Measurements from ENCODE around the gene INMT.

The INMT gene

DNA sequence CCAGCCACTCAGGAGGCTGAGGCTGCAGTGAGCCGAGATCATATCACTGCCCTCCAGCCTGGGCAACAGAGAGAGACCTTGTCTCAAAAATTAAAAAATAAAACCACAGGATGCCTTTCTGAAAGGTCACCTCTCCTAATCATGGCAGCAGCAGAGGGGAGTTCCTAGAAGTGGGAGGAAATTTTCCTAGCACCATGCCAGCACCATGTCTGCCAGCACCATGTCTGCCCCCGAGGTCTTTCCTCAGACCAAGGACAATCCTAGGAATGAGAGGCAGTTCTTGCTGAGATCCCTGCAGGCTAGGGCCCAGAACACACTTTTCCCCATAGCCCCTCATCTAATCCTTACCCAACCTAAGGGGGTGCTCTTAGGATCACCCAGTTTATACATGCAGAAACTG is 22.3 kb upstream of the INMT start:
- DNase-seq, result no peak

GRCh38 chr7:30730097-30730496 is 21.8 kb upstream of the INMT start:
- no peak for DNase-seq

- no peak for DNase-seq
Measured at GRCh38 chr7:30730996-30731395, 20.9 kb upstream of the INMT start.

DNA sequence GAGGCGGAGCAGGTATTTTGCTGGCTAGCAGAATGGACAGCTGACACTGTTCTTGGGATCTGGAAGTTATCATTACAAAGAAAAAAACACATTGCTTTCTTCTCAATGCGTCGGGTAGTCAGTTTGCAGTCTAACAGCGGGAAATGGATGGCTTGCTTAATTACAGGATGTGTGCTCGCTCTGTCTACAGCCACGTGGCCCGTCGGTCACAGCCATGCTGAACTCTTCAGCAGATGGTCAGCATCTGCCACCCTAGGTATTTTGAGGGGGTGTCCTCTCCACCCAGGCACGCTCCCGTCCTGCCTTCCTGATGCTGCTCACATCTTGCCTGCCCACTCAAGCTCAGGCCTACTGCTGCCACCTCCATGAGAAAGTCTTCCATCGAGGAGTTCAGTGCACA is 20.4 kb upstream of the INMT start:
- DNase-seq, result no peak

DNA sequence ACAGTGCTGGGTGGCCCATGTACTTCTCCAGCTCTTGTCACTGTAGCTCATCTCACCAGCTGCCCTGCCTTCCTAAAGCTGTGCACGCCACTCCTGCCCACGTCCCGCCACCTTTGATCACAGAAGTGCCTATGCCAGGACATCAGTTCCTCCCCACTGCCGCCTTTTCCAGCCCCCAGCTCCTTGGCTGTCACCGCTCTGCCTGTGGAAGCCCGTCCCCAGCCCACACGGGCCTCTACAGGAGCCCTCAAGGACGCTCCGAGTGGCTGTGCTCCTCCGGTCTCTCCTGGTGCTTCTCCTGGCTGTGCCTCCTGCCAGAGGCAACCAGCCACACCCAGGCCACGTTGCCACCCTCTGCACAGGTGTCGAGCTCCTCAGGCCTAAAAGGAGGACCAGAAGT is 19.3 kb upstream of the INMT start:
- no peak for DNase-seq

GRCh38 chr7:30733216-30733615 is 18.7 kb upstream of the INMT start:
- DNase-seq, result no peak

GRCh38 chr7:30733691-30734090 is 18.2 kb upstream of the INMT start:
- no peak for DNase-seq

DNA sequence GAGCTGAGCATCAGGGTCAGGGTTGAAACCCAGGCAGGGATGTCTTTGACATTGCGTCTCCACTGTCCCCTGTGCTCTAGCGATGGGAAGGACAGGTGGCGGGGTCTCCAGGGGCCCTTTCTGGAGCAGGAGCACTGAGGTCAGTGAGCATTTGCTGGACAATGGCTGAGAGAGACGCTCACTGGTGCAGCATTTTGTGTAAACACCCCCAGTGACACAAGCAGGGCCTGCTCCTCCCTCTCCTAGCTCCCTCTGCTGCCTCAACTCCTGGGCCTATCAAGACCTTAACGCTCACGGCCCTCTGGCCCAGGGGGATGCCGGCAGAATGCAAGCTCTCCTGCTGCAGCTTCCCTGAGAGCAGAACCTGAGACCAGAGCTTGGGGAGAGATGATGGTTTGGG is 17.4 kb upstream of the INMT start:
- DNase-seq, result no peak

DNA sequence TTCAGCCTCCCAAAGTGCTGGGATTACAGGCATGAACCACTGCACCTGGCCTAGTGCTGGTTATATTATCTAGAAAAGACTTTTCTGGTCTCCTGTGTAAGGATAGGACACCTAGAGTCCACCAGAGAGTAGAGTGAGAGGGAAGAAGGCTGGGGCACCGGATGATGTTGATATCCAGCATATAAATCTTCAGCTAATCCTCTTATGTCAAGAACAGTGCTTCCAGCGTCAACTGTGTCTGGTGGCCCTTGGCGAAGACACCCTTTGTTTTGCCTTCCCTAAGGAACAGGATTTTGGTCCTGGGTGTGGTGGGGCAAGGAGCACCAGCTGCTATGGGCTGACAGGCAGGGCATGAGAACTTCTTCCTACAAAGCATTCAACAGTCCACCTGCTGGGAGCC is 16.3 kb upstream of the INMT start:
- no peak for DNase-seq

GRCh38 chr7:30736291-30736690 is 15.6 kb upstream of the INMT start:
- no peak for DNase-seq

DNA sequence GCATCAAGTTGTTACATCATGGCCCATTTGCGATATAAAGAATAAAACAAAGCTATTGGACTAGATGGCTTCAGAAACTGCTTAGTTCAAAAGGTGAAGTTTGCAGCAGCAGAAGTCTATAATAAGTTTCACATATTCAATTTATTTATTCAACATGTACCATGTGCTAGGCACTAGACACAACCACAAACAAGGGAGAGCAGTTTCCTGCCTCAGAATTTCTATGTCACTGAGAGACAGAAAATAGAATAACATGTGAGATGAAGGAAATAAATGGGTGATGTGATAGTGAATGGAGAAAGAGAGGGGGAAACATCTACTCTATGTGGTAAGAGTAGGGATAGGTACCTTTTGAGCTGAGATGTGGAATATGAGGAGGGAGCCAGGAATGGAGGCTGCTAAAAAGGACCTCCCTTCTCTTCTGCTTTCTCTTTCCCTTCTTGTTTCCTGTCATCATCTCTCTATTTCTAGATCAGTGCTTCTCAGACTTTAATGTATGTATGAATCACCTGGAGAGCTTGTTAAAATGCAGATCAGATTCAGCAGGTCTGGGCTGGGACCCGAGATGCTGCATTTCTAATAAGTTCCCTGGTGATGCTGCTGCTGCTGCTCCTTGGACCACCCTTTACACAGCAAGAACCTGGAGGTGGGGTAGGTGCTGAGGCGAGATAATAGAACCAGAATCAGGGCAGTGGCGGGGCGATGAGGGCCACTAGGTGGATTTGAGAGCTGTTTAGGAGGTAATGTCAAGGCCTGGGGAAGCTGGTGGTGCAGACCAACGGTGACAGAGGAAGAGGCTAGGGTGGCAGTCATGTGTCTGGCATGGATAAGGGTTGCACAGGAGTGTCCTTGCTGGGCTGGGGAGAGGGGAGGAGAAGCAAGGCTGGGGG is 13.7 kb upstream of the INMT start:
- no peak for DNase-seq

DNA sequence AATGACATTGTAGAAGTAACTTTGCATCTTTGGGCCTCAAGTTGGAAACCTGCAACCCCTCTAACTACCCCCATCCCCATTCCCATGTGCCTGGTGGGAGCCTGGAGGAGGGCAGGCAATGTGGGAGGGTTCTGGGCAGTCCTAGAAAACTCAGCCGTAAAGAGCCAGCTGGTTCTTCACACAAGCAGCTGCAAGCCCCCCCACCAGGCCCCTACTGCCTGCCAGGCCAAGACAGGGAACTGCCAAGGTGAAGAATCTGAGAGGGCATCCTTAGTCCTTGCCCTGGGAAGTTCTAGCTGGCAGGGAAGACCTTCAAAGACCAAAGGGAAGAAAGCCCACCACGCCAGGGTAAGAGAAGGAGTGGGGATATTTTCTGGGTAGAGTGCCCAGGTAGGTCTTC is 12.2 kb upstream of the INMT start:
- DNase-seq, result no peak

- DNase-seq, result peak; percentile 62 to 75
Measured at GRCh38 chr7:30740417-30741181, 11.3 kb upstream of the INMT start.

DNA sequence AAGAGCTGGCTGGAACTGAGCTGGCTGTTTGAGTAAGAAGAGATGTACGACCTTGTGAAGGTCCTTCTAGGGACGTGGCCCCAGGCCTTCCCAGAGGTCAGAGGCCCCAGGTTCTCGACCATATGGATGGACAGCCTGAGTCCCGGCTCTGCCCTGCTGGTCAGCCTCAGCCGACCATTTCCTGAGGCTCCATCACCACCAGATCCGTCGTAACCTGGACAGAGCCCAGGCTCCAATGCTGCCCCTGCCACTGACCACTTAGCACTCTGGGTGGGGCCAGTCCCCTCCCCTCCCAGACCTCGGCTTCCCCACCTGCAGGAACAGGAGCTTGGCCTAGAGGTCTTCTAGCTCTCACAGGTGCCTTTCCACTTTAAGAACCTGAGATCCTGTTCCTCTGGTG is 10.6 kb upstream of the INMT start:
- no peak for DNase-seq

GRCh38 chr7:30743371-30744074 is 8.4 kb upstream of the INMT start:
- DNase-seq, result no peak

DNA sequence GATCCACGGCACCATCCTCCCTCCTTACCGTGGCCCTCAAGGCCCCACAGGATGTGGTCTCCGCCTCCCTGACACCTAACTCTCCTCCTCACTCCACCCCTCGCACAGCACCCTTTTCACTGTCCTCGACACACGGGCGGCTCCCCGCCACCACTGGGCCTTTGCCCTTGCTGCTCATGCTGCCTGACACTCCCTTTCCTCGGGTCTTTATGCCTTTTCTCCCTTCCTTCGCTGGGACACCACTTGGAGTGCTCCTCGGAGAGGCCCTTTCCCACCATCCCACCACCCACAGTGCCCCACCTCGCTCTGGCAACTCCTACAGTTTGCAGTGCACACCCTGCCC is 7.9 kb upstream of the INMT start:
- DNase-seq, result no peak

- DNase-seq, result no peak
Measured at GRCh38 chr7:30745261-30745941, 6.5 kb upstream of the INMT start.

GRCh38 chr7:30750010-30750409 is 1.9 kb upstream of the INMT start:
- no peak for DNase-seq

- no peak for DNase-seq
Measured at GRCh38 chr7:30750683-30751650, 968 bp upstream of the INMT start.

- DNase-seq, result no peak
Measured at GRCh38 chr7:30752484-30752883, 549 bp downstream of the INMT start.

DNA sequence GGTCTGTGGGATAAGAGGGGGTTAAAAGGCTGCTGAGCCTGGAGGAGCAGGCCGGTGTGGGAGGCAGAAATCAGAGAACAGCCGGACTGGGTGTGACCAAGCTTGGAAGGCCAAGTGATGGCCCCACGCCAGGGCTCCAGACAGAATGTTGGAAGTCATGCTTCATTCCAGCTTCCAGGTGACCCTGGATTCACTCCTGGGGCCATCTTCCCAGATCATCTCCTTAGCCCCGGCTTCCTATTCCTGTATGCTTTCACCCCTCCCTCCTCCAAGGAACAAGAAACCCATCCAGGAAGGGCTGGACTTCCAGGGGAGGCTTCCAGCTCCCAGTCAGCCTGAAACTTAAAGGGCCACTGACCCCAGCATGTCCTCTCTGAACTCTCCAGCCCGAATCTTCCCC is 1.0 kb downstream of the INMT start:
- DNase-seq, result no peak

DNA sequence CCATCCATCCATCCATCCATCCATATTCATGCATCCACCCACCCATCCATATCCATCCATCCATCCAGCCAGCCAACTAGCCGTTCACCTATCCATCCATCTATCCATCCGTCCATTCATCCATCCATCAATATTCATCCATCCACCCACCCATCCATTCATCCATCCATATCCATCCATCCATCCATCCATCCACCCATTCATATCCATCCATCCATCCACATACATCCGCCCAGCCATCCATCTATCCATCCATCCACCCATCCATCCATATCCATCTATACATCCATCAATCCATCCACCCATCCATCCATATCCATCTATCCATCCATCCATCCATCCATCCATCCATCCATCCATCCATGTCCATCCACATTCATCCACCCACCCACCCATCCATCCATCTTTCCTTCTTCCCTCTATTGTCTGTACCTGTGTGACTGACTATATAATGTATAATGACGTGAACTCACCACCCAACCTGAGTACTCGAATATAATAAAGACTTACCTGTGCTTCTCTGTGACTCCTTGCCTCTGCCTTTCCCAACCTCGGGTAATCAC is 2.5 kb downstream of the INMT start:
- no peak for DNase-seq
